WTC11 (cell line): ENCODE results near the gene CFAP221. TPM values are rescaled to one million over a fixed set of nuclear protein-coding genes. Genes with fewer than 3 reads are reported as not detected.
A peak's percentile ranks its signal among the peaks of the same experiment; 100 is the strongest.

Experiments
- ATAC-seq: fragments of 200-7000 bp; cut with Tn5 transposase; 2 replicates; pipeline ENCODE4 v1.10.0; 2021; ENCODE audit warnings: mild to moderate bottlenecking, moderate library complexity
- CTCF ChIA-PET: fragments of 300-600 bp; sonication (Branson Sonifier 250); formaldehyde crosslinking; loops from one replicate; lab custom pipeline; 2021; ENCODE audit warnings: antibody characterized with exemption; lab: Charles Lee
- POLR2A ChIA-PET: fragments of 350-600 bp; sonication (Branson Sonifier 250); formaldehyde crosslinking; loops from one replicate; lab custom pipeline; 2021; ENCODE audit warnings: antibody characterized with exemption; lab: Charles Lee
- DNase-seq: peaks from one replicate; pipeline ENCODE4 v3.0.0; 2021; ENCODE audit warnings: low spot score
- H3K27ac Mint-ChIP-seq: 2 replicates; pipeline ENCODE4 v1.8.0; 2021; ENCODE audit warnings: mixed read lengths
- H3K27me3 Mint-ChIP-seq: 2 replicates; pipeline ENCODE4 v1.8.0; 2021; ENCODE audit warnings: low read depth, mild to moderate bottlenecking, moderate library complexity, mixed read lengths
- H3K36me3 Mint-ChIP-seq: 2 replicates; pipeline ENCODE4 v1.8.0; 2021; ENCODE audit warnings: mixed read lengths
- H3K4me1 Mint-ChIP-seq: 2 replicates; pipeline ENCODE4 v1.8.0; 2022; ENCODE audit warnings: mixed read lengths
- H3K4me3 Mint-ChIP-seq: 2 replicates; pipeline ENCODE4 v1.8.0; 2021; ENCODE audit warnings: mild to moderate bottlenecking, moderate library complexity, mixed read lengths
- H3K9me3 Mint-ChIP-seq: 2 replicates; pipeline ENCODE4 v1.8.0; 2021; ENCODE audit warnings: mixed read lengths
- CBFB ChIP-seq: sonication (generic); formaldehyde crosslinking; IDR thresholded peaks from 2 replicates; pipeline ENCODE4 v1.8.1; 2022; ENCODE audit warnings: mild to moderate bottlenecking, low read depth, missing genetic modification reagents
- E2F1 ChIP-seq: sonication (generic); formaldehyde crosslinking; IDR thresholded peaks from 2 replicates; pipeline ENCODE4 v1.8.0; 2022; ENCODE audit warnings: mild to moderate bottlenecking, missing genetic modification reagents
- ELF4 ChIP-seq: sonication (generic); formaldehyde crosslinking; IDR thresholded peaks from 2 replicates; pipeline ENCODE4 v1.8.1; 2022; ENCODE audit warnings: low read depth, mild to moderate bottlenecking, moderate library complexity, missing genetic modification reagents
- ESRRA ChIP-seq: sonication (generic); formaldehyde crosslinking; IDR thresholded peaks from 2 replicates; pipeline ENCODE4 v1.8.1; 2022; ENCODE audit warnings: mild to moderate bottlenecking, missing genetic modification reagents, borderline replicate concordance
- FOXK1 ChIP-seq: sonication (generic); formaldehyde crosslinking; IDR thresholded peaks from 2 replicates; pipeline ENCODE4 v1.8.0; 2022; ENCODE audit warnings: mild to moderate bottlenecking, moderate library complexity, missing genetic modification reagents
- FOXP1 ChIP-seq: sonication (generic); formaldehyde crosslinking; IDR thresholded peaks from 2 replicates; pipeline ENCODE4 v1.8.0; 2022; ENCODE audit warnings: missing genetic modification reagents, mild to moderate bottlenecking, moderate library complexity, borderline replicate concordance
- GRHL2 ChIP-seq: fragments of 250-450 bp; sonication (Bioruptor Pico); IDR thresholded peaks from 2 replicates; pipeline ENCODE4 v1.8.0; 2022; ENCODE audit warnings: mild to moderate bottlenecking, moderate library complexity; ENCODE audit not compliant: insufficient replicate concordance, severe bottlenecking
- HMGA2 ChIP-seq: fragments of 250-450 bp; sonication (Bioruptor Pico); IDR thresholded peaks from 2 replicates; pipeline ENCODE4 v1.4.0; 2021; ENCODE audit warnings: mild to moderate bottlenecking, moderate library complexity
- NFE2L1 ChIP-seq: sonication (generic); formaldehyde crosslinking; IDR thresholded peaks from 2 replicates; pipeline ENCODE4 v1.8.1; 2023; ENCODE audit warnings: missing genetic modification reagents
- ZBTB43 ChIP-seq: sonication (generic); formaldehyde crosslinking; IDR thresholded peaks from 2 replicates; pipeline ENCODE4 v1.8.1; 2023; ENCODE audit warnings: mild to moderate bottlenecking, missing genetic modification reagents
- ZNF219 ChIP-seq: sonication (generic); formaldehyde crosslinking; IDR thresholded peaks from 2 replicates; pipeline ENCODE4 v1.8.0; 2023; ENCODE audit warnings: missing genetic modification reagents, mild to moderate bottlenecking, borderline replicate concordance
- ZNF232 ChIP-seq: sonication (generic); formaldehyde crosslinking; IDR thresholded peaks from 2 replicates; pipeline ENCODE4 v1.8.0; 2022; ENCODE audit warnings: mild to moderate bottlenecking, missing genetic modification reagents
- ZNF532 ChIP-seq: fragments of 250-450 bp; sonication (Bioruptor Pico); IDR thresholded peaks from 2 replicates; pipeline ENCODE4 v1.9.0; 2021; ENCODE audit warnings: mild to moderate bottlenecking, borderline replicate concordance
- total RNA-seq: library from RNA; stranded (reverse); gene quantifications from 3 replicates; pipeline ENCODE4 v1.2.3, GENCODE V29; 2021
- TF ChIP-seq, protein P1 (sequence below): fragments of 250-450 bp; sonication (Bioruptor Pico); IDR thresholded peaks from 2 replicates; pipeline ENCODE4 v1.9.0; 2021; ENCODE audit warnings: mild to moderate bottlenecking
- TF ChIP-seq, protein P2 (sequence below): fragments of 250-450 bp; sonication (Bioruptor Pico); IDR thresholded peaks from 2 replicates; pipeline ENCODE4 v1.9.0; 2021; ENCODE audit warnings: mild to moderate bottlenecking
- TF ChIP-seq, protein P3 (sequence below): sonication (generic); formaldehyde crosslinking; IDR thresholded peaks from 2 replicates; pipeline ENCODE4 v1.8.1; 2023; ENCODE audit warnings: mild to moderate bottlenecking, missing genetic modification reagents, moderate library complexity

Gene CFAP221
- total RNA-seq, 1 experiment from 2014 or later, result 0.35 TPM

- no peak for TF ChIP-seq E2F1 (CRISPR knock-in tag)
These were observed 135.6 kb downstream of the CFAP221 start (continued) for GRCh38 chr2:119679846-119680245.

DNA sequence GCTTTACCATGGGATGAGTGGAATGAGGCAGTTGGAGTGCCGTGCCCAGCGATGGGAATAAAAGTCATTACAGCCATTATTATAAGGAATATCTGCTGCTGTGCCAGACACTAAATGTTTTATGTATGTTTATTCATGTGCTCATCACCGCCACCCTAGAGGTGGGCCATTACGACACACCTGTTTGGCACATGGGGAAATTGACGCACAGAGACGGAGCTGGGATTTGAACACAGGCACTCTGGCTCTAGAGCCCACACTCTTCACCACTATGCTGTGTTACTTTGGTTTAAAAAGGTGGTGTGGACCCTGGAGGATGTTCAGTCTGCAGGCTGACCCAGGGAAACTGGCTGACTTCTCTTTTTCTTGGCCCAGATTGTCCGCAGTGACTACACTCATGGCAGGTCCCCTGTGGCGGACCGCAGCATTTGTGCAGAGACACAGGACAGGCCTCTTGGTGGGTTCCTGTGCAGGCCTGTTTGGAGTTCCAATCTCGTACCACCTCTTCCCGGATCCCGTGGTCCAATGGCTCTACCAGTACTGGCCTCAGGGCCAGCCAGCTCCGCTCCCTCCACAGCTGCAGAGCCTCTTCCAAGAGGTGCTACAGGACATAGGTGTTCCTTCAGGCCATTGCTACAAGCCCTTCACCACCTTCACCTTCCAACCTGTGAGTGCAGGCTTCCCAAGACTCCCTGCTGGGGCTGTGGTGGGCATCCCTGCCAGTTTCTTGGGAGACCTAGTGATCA lies 136.4 kb downstream of the CFAP221 start:
- Mint-ChIP-seq H3K9me3 (no peaks in the 10 kb centered on the region), H3K27ac (no peak overlapping the region), H3K36me3 (peaks cover 22% of the 10 kb centered on the region), H3K4me3 (peak overlapping the region; percentile 87), H3K4me1 (peaks cover 45% of the 10 kb centered on the region), H3K27me3 (no peaks in the 10 kb centered on the region; the same call in 1 of the 2 replicates)
- TF ChIP-seq, protein P1, sequence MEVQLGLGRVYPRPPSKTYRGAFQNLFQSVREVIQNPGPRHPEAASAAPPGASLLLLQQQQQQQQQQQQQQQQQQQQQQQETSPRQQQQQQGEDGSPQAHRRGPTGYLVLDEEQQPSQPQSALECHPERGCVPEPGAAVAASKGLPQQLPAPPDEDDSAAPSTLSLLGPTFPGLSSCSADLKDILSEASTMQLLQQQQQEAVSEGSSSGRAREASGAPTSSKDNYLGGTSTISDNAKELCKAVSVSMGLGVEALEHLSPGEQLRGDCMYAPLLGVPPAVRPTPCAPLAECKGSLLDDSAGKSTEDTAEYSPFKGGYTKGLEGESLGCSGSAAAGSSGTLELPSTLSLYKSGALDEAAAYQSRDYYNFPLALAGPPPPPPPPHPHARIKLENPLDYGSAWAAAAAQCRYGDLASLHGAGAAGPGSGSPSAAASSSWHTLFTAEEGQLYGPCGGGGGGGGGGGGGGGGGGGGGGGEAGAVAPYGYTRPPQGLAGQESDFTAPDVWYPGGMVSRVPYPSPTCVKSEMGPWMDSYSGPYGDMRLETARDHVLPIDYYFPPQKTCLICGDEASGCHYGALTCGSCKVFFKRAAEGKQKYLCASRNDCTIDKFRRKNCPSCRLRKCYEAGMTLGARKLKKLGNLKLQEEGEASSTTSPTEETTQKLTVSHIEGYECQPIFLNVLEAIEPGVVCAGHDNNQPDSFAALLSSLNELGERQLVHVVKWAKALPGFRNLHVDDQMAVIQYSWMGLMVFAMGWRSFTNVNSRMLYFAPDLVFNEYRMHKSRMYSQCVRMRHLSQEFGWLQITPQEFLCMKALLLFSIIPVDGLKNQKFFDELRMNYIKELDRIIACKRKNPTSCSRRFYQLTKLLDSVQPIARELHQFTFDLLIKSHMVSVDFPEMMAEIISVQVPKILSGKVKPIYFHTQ (CRISPR knock-in tag), result no peak
- TF ChIP-seq HMGA2 (CRISPR knock-in tag), result no peak
- TF ChIP-seq, protein P2, sequence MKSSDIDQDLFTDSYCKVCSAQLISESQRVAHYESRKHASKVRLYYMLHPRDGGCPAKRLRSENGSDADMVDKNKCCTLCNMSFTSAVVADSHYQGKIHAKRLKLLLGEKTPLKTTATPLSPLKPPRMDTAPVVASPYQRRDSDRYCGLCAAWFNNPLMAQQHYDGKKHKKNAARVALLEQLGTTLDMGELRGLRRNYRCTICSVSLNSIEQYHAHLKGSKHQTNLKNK, result no peak
- TF ChIP-seq GRHL2 (CRISPR knock-in tag), result no peak
- TF ChIP-seq ZBTB43 (CRISPR knock-in tag), result no peak
- TF ChIP-seq CBFB (CRISPR knock-in tag), result no peak
- TF ChIP-seq, protein P3, sequence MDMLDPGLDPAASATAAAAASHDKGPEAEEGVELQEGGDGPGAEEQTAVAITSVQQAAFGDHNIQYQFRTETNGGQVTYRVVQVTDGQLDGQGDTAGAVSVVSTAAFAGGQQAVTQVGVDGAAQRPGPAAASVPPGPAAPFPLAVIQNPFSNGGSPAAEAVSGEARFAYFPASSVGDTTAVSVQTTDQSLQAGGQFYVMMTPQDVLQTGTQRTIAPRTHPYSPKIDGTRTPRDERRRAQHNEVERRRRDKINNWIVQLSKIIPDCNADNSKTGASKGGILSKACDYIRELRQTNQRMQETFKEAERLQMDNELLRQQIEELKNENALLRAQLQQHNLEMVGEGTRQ (CRISPR knock-in tag), result no peak
- no peak for TF ChIP-seq NFE2L1
- CTCF ChIA-PET, result interaction anchor here (1.4 kb wide), 1 partner anchor 495 kb away, joined by 3 read pairs; no protein-coding TSS in a partner anchor
- DNase-seq, result no peak
- POLR2A ChIA-PET, result no interaction called here
- ATAC-seq, result no peak

GRCh38 chr2:119681203-119681867 lies 137.1 kb downstream of the CFAP221 start:
- Mint-ChIP-seq H3K9me3 (no peaks in the 10 kb centered on the region), H3K27ac (no peak overlapping the region), H3K4me3 (peak overlapping the region; percentile 87), H3K36me3 (peaks cover 22% of the 10 kb centered on the region), H3K27me3 (no peaks in the 10 kb centered on the region; the same call in 1 of the 2 replicates), H3K4me1 (peaks cover 45% of the 10 kb centered on the region)
- POLR2A ChIA-PET, result no interaction called here
- CTCF ChIA-PET, result interaction anchor here (1.5 kb wide), 1 partner anchor 22 kb away, joined by 5 read pairs; no protein-coding TSS in a partner anchor
- ATAC-seq (no peak), DNase-seq (no peak)
- TF ChIP-seq ZNF219 (CRISPR knock-in tag), result no peak
- TF ChIP-seq E2F1 (CRISPR knock-in tag), result no peak
- no peak for TF ChIP-seq ESRRA (CRISPR knock-in tag)
- no peak for TF ChIP-seq ELF4 (CRISPR knock-in tag)
- no peak for TF ChIP-seq ZNF532 (CRISPR knock-in tag)
- no peak for TF ChIP-seq ZNF232 (CRISPR knock-in tag)
- TF ChIP-seq FOXK1 (CRISPR knock-in tag), result no peak
- TF ChIP-seq FOXP1, result no peak
